Activated naive CD8-positive, alpha-beta T cell treated with anti-CD3 and anti-CD28 coated beads, Interleukin-2, amount 10 ng/mL, durations not matched to agents 7 days and 5 days (primary cell): ENCODE measurements around the gene SMCHD1. TPM values are rescaled to one million over a fixed set of nuclear protein-coding genes. Genes with fewer than 3 reads are reported as not detected.
"Not testable (repeated sequence)": the region's sequence is repeated elsewhere in the genome, so short reads cannot be mapped to it uniquely, and the experiment has no call there.

Experiments
- ATAC-seq: fragments of 150-1000 bp; cut with Tn5 transposase; one replicate; pipeline ENCODE4 v1.10.0; 2021; ENCODE audit warnings: low read depth, moderate library complexity
- POLR2A ChIA-PET: fragments of 350-600 bp; sonication (Branson Sonifier 250); formaldehyde crosslinking; loops from one replicate; lab custom pipeline; 2021; ENCODE audit warnings: antibody characterized with exemption; lab: Charles Lee
- DNase-seq: peaks from one replicate; pipeline ENCODE4 v3.0.0; 2021
- H3K27ac Mint-ChIP-seq: one replicate; pipeline ENCODE4 v1.8.0; 2022; ENCODE audit warnings: mild to moderate bottlenecking, mixed read lengths
- H3K27me3 Mint-ChIP-seq: one replicate; pipeline ENCODE4 v1.8.0; 2022; ENCODE audit warnings: mild to moderate bottlenecking, moderate library complexity, mixed read lengths
- H3K36me3 Mint-ChIP-seq: one replicate; pipeline ENCODE4 v1.8.0; 2021; ENCODE audit warnings: mild to moderate bottlenecking, mixed read lengths
- H3K4me1 Mint-ChIP-seq: one replicate; pipeline ENCODE4 v1.8.0; 2021; ENCODE audit warnings: mixed read lengths
- H3K4me3 Mint-ChIP-seq: one replicate; pipeline ENCODE4 v1.8.0; 2022; ENCODE audit warnings: mild to moderate bottlenecking, moderate library complexity, mixed read lengths
- H3K9me3 Mint-ChIP-seq: one replicate; pipeline ENCODE4 v1.8.0; 2021; ENCODE audit warnings: mixed read lengths
- total RNA-seq, 2 experiments: library from RNA; stranded (reverse); gene quantifications; one replicate each; pipeline ENCODE4 v1.2.3, GENCODE V29; 2021

SMCHD1 gene
- total RNA-seq, 2 experiments from 2014 or later = 171 to 177 TPM

DNA sequence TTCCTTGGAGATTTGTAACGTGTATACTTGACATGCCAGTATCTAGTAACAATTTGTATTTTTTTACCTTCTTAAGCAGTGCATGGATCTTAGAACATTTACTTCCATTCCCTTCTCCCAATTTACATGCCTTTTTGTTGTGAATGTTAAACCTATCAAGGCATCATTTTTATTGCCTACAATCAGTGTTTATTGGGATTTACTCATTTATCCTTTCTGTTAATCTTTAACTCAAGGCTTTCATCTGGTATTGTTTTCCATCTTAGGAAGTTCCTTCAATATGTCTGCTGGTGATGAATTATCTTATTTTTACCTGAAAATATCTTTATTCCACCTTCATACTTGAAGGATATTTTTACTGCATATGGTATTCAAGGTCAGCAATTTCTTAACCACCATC is 102.8 kb downstream of the SMCHD1 start:
- Mint-ChIP-seq H3K4me1 (peaks cover 12% of the 10 kb centered on the region), H3K27ac (no peak overlapping the region), H3K4me3 (no peak overlapping the region), H3K36me3 (peaks cover 26% of the 10 kb centered on the region), H3K27me3 (no peaks in the 10 kb centered on the region), H3K9me3 (no peaks in the 10 kb centered on the region)
- DNase-seq (no peak), ATAC-seq (no peak)
- POLR2A ChIA-PET = no interaction called here

DNA sequence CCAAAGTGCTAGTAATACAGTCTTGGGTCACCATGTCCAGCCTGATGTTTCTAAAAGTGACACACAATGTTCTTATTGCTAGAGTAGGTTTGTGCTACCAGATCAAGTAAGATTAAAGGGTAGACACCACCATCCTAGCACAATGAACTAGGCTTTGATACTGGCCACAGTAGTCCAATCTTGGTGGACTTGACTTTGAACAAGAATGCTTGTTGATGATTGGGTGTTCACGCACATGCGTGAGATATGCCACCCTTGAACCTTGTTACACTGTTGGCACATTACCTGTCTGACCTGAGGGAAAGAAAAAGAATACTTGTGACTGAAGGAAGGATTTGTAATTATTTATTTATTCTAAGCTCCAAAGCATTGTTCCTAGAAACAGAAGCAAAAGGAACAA is 119.1 kb downstream of the SMCHD1 start:
- Mint-ChIP-seq H3K27ac (peak overlapping the region; percentile 42), H3K4me1 (no peaks in the 10 kb centered on the region), H3K4me3 (no peak overlapping the region), H3K27me3 (no peaks in the 10 kb centered on the region), H3K9me3 (no peaks in the 10 kb centered on the region), H3K36me3 (peaks cover 35% of the 10 kb centered on the region)
- POLR2A ChIA-PET = no interaction called here
- no peak for ATAC-seq
- DNase-seq = no peak

DNA sequence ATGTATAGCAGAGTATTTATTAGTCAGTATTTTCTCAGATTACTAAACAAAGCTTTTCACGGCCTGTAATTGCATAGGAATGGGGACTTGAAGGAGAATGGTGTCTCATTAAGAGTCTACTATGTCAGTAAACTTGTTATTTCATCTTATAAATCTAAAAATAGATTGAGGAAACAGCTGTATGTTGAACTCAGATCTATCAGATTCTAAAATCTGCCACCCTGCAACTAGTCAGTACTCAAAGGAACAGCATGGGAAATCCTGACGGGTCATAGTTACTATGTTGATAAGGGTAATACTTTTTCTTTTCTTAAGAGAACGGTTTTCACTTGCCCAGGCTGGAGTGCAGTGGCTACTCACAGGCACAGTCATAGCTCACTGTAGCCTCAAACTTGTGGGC is 121.1 kb downstream of the SMCHD1 start:
- POLR2A ChIA-PET = no interaction called here
- no peak for ATAC-seq
- no peaks in the 10 kb centered on the region for H3K27me3 Mint-ChIP-seq
- no peak for DNase-seq
- H3K9me3 Mint-ChIP-seq = no peaks in the 10 kb centered on the region
- H3K4me3 Mint-ChIP-seq = no peak overlapping the region
- peaks cover 3% of the 10 kb centered on the region for H3K4me1 Mint-ChIP-seq
- no peak overlapping the region for H3K27ac Mint-ChIP-seq
- peaks cover 42% of the 10 kb centered on the region for H3K36me3 Mint-ChIP-seq

DNA sequence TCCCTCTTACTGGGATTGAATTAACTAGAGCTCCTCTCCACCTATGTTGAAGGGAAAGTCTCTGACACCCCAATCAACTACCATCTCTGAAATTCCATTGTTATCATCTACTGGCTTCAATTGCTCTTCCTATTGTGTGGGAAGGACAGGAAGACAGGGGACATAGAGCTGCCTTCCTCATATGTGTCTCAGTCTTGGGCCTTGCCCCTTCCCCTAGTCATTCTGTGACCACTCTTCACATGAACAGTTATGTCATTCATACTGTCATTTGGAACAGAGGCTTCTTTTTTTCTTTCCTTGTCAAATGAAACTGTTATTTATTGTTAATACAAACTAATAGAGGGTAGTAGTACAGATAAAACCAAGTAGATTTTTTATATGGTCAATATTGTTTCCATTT is 121.7 kb downstream of the SMCHD1 start:
- Mint-ChIP-seq H3K4me1 (peaks cover 3% of the 10 kb centered on the region), H3K9me3 (no peaks in the 10 kb centered on the region), H3K4me3 (no peak overlapping the region), H3K27ac (peak overlapping the region; percentile 26), H3K27me3 (no peaks in the 10 kb centered on the region), H3K36me3 (peaks cover 42% of the 10 kb centered on the region)
- POLR2A ChIA-PET = no interaction called here
- no peak for ATAC-seq
- no peak for DNase-seq

DNA sequence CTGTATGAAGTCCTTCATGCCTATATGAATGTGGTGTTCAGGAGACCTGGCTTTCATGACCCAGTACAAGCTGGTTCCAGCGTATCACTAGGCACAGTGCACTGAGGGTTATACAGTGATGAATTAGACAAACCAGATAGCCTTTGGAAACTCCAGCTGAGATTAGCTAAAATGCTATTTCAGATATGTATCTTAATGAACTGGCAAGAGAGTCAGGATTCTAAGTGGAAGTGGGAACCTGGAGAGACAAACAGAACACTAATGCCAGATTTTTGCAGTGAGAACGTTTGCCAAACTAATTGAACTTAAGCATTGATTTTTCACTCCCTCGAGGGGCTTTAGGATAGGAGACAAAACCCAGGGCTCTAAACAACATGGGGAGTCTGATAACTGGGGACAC is 125.2 kb downstream of the SMCHD1 start:
- POLR2A ChIA-PET = no interaction called here
- no peak overlapping the region for H3K27ac Mint-ChIP-seq
- H3K27me3 Mint-ChIP-seq = no peaks in the 10 kb centered on the region
- no peak overlapping the region for H3K4me3 Mint-ChIP-seq
- H3K36me3 Mint-ChIP-seq = peaks cover 49% of the 10 kb centered on the region
- DNase-seq = no peak
- ATAC-seq = no peak
- H3K4me1 Mint-ChIP-seq = peaks cover 7% of the 10 kb centered on the region
- H3K9me3 Mint-ChIP-seq = no peaks in the 10 kb centered on the region

DNA sequence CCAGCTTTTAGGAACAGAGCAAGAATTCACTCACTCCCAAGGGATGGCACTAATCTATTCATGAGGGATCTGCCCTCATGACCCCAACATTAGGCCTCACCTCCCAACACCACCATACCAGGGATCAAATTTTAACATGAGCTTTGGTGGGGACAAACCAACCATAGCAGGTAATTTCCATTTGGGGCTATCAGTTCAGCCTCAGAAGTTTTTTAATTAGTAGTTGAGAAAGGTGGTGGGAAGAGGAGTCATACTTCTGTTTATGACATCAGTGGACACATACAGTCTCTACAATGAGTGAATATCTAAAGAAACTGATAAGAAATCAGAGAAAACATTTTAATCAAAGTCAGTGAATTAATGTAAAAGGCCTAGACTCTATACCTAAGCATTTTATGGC is 131.7 kb downstream of the SMCHD1 start:
- DNase-seq (no peak), ATAC-seq (no peak)
- no peak overlapping the region for H3K4me3 Mint-ChIP-seq
- H3K4me1 Mint-ChIP-seq = peaks cover 4% of the 10 kb centered on the region
- no peaks in the 10 kb centered on the region for H3K9me3 Mint-ChIP-seq
- no peaks in the 10 kb centered on the region for H3K27me3 Mint-ChIP-seq
- POLR2A ChIA-PET = interaction anchor here (0.6 kb wide), 1 partner anchor 124 kb away, joined by 6 read pairs; no protein-coding TSS in a partner anchor
- peaks cover 36% of the 10 kb centered on the region for H3K36me3 Mint-ChIP-seq
- H3K27ac Mint-ChIP-seq = no peak overlapping the region

DNA sequence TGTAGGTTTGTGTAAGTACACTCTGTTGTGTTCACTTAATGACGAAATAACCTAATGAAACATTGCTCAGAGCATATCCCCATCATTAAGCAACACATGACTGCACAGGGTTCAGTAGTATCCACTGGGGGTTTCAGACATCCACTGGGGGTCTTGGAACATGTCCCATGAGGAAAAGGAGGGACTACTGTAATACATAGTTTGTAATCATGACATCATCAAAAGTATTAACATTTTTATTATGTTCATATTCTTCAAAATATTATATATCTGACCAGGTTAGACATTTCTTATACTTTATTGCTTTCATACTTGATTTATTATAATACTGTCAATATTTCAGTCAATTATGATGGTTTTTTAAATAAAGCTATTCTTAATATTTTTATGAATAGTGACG is 136.9 kb downstream of the SMCHD1 start:
- DNase-seq = no peak
- Mint-ChIP-seq H3K27ac (no peak overlapping the region), H3K4me3 (no peak overlapping the region), H3K4me1 (peaks cover 2% of the 10 kb centered on the region), H3K36me3 (peaks cover 27% of the 10 kb centered on the region), H3K27me3 (no peaks in the 10 kb centered on the region), H3K9me3 (no peaks in the 10 kb centered on the region)
- POLR2A ChIA-PET = no interaction called here
- ATAC-seq = no peak

DNA sequence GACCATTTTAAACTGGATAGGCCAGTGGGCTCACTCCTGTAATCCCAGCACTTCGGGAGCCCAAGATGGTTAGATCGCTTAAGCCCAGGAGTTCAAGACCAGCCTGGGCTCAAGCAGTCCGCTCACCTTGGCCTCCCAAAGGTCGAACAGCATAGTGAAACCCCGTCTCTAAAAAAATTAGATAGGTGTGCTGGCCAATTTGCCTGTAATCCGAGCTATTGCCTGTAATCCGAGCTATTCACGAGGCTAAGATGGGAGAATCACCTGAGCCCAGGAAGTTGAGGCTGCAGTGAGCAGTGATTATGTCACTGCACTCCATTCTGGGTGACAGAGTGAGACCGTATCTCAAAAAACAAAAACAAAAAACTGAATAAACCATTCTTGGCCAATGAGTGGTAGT is 138.6 kb downstream of the SMCHD1 start:
- POLR2A ChIA-PET = no interaction called here
- Mint-ChIP-seq H3K27ac (no peak overlapping the region), H3K36me3 (peaks cover 35% of the 10 kb centered on the region)

DNA sequence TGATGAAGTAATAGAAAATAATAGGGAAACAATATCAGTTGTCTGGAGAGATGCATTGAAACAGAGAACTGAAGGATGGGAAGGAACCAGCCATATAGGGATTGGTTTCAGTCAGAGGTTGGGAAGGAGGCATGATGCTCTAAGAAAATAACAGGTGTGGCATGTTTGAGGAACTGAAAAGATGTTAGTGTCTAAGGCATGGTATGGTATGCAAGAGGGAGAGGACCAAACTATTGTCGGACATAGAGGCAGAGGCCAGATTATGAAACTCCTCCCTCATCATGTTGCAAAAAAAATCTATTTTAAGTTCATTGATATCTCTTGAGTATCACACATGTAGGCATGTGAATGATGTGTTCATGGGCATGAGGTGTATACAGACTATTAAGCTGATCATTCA is 142.4 kb downstream of the SMCHD1 start:
- Mint-ChIP-seq H3K27me3 (no peaks in the 10 kb centered on the region), H3K36me3 (peaks cover 40% of the 10 kb centered on the region), H3K4me1 (peaks cover 2% of the 10 kb centered on the region), H3K9me3 (no peaks in the 10 kb centered on the region), H3K4me3 (no peak overlapping the region), H3K27ac (no peak overlapping the region)
- DNase-seq = no peak
- POLR2A ChIA-PET = no interaction called here
- no peak for ATAC-seq

More for the DNA sequence above, 138.6 kb downstream of the SMCHD1 start:
- no peak for ATAC-seq
- Mint-ChIP-seq H3K4me3 (no peak overlapping the region), H3K27me3 (no peaks in the 10 kb centered on the region), H3K9me3 (no peaks in the 10 kb centered on the region), H3K4me1 (peaks cover 2% of the 10 kb centered on the region)
- no peak for DNase-seq

DNA sequence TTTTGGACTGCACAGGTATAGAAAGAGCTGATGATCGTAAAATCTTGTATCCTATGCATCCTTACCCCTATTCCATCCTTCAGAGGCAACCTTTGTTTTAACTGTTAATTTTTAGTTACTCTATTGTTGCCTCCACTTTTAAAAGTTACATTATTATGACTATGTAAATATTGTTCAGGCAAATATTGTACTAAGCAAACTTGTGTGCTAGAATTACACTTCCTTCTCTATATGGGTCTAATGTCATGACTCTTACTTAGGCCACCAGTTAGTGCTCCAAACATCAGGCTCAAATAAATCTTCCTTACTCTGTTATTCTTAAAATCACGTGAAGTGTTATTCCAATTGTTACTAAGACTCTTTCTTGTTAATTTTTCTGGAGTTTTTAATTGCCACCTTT is 143.8 kb downstream of the SMCHD1 start:
- Mint-ChIP-seq H3K4me1 (peaks cover 2% of the 10 kb centered on the region), H3K27ac (no peak overlapping the region), H3K27me3 (no peaks in the 10 kb centered on the region), H3K9me3 (no peaks in the 10 kb centered on the region), H3K4me3 (no peak overlapping the region), H3K36me3 (peaks cover 43% of the 10 kb centered on the region)
- ATAC-seq = no peak
- no peak for DNase-seq
- POLR2A ChIA-PET = no interaction called here

DNA sequence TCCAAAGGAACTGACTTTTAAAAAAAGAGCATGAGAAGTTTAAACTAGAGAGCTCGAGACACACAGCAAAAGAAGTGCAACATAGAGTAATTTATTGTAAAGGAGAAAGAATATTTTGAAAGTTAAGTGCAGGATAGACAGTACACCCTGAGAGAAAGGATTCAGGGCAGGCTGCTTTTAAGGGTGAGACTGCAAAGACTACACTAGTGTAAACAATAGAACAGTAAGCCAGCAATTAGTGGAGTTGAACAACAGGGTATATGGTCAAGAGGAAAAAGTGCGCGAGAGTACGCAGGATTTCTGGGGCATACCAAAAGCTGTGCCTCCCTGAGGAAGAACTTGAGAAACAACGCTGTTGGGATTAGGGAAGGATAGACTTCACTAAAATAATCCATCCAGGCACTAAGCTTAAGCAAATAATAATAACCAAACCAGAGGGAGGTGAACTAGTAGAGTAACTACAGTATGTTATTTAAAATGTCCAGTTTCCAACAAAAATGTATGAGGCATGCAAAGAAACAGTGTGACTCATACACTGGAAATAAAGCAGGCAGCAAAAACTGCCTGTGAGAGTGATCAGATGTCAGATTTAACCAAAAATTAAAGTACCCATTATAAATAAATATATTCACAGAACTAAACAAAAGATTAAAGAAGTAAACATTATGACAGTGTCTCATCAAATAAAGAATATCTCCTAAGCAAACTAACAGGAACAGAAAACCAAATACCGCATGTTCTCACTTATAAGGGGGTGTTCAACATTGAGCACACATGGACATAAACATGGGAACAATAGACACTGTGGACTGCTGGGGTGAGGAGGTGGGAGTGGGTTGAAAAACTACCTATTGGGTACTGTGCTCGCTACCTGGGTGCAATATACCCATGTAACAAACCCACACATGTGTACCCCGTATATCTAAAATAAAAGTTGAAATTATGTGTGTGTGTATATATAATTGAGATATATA is 150.7 kb downstream of the SMCHD1 start:
- Mint-ChIP-seq H3K36me3 (peaks cover 36% of the 10 kb centered on the region), H3K27ac (no peak overlapping the region), H3K4me3 (no peak overlapping the region), H3K27me3 (no peaks in the 10 kb centered on the region), H3K9me3 (peaks cover 6% of the 10 kb centered on the region), H3K4me1 (no peaks in the 10 kb centered on the region)
- ATAC-seq = no peak
- DNase-seq = no peak
- POLR2A ChIA-PET = interaction anchor here (0.5 kb wide), 1 partner anchor 171 kb away, joined by 4 read pairs; no protein-coding TSS in a partner anchor

DNA sequence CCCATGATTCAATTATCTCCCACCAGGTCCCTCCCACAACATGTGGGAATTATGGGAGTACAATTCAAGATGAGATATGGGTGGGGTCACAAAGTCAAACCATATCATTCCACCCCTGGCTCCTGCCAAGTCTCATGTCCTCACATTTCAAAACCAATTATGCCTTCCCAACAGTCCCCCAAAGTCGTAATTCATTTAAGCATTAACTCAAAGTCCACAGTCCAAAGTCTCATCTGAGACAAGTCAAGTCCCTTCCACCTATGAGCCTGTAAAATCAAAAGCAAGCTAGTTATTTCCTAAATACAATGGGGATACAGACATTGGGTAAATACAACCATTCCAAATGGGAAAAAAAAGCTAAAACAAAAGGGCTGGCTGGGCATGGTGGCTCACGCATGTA is 153.1 kb downstream of the SMCHD1 start:
- peaks cover 31% of the 10 kb centered on the region for H3K36me3 Mint-ChIP-seq

DNA sequence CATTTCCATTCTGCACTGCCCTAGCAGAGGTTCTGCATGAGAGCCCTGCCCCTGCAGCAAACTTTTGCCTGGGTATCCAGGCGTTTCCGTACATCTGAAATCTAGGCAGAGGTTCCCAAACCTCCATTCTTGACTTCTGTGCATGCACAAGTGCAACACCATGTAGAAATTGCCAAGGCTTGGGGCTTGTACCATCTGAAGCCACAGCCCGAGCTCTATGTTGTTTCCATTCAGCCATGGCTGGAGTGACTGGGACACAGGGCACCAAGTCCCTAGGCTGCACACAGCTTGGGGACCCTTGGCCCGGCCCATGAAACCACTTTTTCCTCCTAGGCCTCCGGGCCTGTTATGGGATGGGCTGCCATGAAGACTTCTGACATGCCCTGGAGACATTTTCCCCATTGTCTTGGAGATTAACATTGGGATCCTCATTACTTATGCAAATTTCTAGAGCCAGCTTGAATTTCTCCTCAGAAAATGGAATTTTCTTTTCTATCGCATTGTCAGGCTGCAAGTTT is 154.2 kb downstream of the SMCHD1 start:
- H3K27me3 Mint-ChIP-seq, ATAC-seq, H3K27ac Mint-ChIP-seq, DNase-seq, H3K4me3 Mint-ChIP-seq, H3K4me1 Mint-ChIP-seq, POLR2A ChIA-PET: not testable (repeated sequence)
- H3K9me3 Mint-ChIP-seq = peaks cover 10% of the 10 kb centered on the region
- peaks cover 30% of the 10 kb centered on the region for H3K36me3 Mint-ChIP-seq

More for the DNA sequence above, 153.1 kb downstream of the SMCHD1 start:
- DNase-seq, H3K4me1 Mint-ChIP-seq, H3K9me3 Mint-ChIP-seq, ATAC-seq, H3K27ac Mint-ChIP-seq, H3K27me3 Mint-ChIP-seq, H3K4me3 Mint-ChIP-seq: not testable (repeated sequence)
- POLR2A ChIA-PET = interaction anchor here (0.5 kb wide), 1 partner anchor 36 kb away, joined by 3 read pairs; no protein-coding TSS in a partner anchor

DNA sequence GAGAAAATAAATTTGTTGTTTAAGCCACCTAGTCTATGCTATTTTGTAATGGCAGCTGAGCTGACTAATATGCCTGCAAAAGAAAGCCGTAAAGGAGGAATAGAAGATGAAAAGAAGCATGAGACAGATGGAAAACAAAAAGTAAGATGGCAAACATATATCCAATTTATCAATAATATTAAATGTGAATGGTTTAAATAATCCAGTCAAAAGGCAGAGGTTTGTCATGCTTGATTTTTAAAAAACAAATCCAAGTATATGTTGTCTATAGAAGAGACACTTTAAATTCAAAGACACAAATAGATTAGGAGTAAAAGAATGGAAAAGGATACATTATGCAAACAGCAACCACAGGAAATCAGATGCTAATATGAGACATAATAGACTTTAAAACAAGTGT is 155.9 kb downstream of the SMCHD1 start:
- peaks cover 23% of the 10 kb centered on the region for H3K36me3 Mint-ChIP-seq
- H3K27ac Mint-ChIP-seq = no peak overlapping the region
- no peaks in the 10 kb centered on the region for H3K27me3 Mint-ChIP-seq
- H3K4me3 Mint-ChIP-seq = no peak overlapping the region
- H3K4me1 Mint-ChIP-seq = peaks cover 2% of the 10 kb centered on the region
- H3K9me3 Mint-ChIP-seq = peaks cover 19% of the 10 kb centered on the region
- DNase-seq (no peak), ATAC-seq (no peak)
- POLR2A ChIA-PET = no interaction called here
